HFFc6 (cell line): Measurements from ENCODE around the gene ACSS1. TPM values are rescaled to one million over a fixed set of nuclear protein-coding genes. Genes with fewer than 3 reads are reported as not detected.

Experiments used
- DNase-seq: peaks from one replicate; pipeline ENCODE4 v3.0.0-alpha.2; 2018
- H3K27ac Mint-ChIP-seq: 2 replicates; pipeline ENCODE4 v1.8.0; 2020; ENCODE audit warnings: mild to moderate bottlenecking, mixed read lengths
- H3K27me3 Mint-ChIP-seq: 2 replicates; pipeline ENCODE4 v1.8.0; 2021; ENCODE audit warnings: mild to moderate bottlenecking, moderate library complexity, mixed read lengths; ENCODE audit not compliant: insufficient read depth
- H3K36me3 Mint-ChIP-seq: 2 replicates; pipeline ENCODE4 v1.8.0; 2021; ENCODE audit warnings: low read depth, mixed read lengths
- H3K4me1 Mint-ChIP-seq: 2 replicates; pipeline ENCODE4 v1.8.0; 2020; ENCODE audit warnings: low read depth, mixed read lengths
- H3K4me3 Mint-ChIP-seq: 2 replicates; pipeline ENCODE4 v1.8.0; 2020; ENCODE audit warnings: mild to moderate bottlenecking, moderate library complexity, mixed read lengths
- H3K9me3 Mint-ChIP-seq: 2 replicates; pipeline ENCODE4 v1.8.0; 2020; ENCODE audit warnings: mild to moderate bottlenecking, mixed read lengths
- total RNA-seq, 6 experiments: library from RNA; stranded (reverse); fragmentation: NEBNext Ultra II Directional; extraction: Animal tissue kit (Norgen Biotek cat#: 25700); gene quantifications; 2 replicates in 1 of 6; 3 replicates in 5 of 6; pipeline ENCODE4 v1.2.3, GENCODE V29; 2021
- TF ChIP-seq, protein P1 (sequence below): fragments of 200-600 bp; sonication (generic); IDR thresholded peaks from 2 replicates; pipeline ENCODE4 v1.5.0; 2021; ENCODE audit warnings: antibody characterized with exemption, mild to moderate bottlenecking

The ACSS1 gene
- total RNA-seq, 6 experiments from 2014 or later = 0.80 to 1.4 (median 1.2) TPM

DNA sequence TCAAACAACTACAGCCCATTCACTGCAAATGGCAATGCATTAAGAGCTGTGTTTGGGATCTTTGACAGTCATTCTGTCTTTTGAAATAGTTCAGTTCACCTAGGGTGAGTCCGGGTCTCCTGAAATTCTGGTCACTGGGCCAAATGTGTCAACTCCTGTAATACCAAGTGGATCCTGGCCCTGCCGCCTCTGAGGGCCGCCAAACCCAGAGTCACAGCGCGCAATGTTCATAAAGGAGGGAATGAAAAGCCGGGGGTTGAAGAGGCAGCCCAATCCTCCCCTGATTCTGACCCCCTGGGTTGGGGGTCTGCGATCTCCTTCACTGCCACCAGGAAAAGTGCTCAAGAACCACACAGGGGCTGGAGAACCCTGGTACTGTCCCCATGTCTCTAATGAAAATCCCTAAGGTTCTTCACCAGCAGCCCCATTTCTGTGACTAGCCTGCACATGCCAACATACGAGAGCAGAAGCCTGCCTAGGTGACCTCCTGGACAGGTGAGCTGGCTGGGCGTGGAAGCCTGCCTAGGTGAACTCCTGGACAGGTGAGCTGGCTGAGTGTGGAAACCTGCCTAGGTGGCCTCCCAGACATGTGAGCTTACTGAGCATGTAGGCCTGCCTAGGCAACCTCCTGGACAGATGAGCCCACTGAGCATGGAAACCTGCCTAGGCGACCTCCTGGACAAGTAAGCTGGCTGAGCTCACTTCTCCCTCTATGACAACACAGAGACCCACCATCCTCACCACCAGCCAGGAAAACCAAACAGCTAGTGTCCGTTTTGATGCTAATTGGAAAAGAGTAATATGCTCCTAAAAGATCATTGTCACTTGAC, 49.3 kb downstream of the ACSS1 start:
- no peak for DNase-seq
- Mint-ChIP-seq H3K9me3 (no peaks in the 10 kb centered on the region), H3K4me1 (no peaks in the 10 kb centered on the region), H3K27ac (no peak overlapping the region), H3K4me3 (no peak overlapping the region), H3K36me3 (no peaks in the 10 kb centered on the region), H3K27me3 (peaks cover 5% of the 10 kb centered on the region; the same call in 1 of the 2 replicates)
- TF ChIP-seq, protein P1, sequence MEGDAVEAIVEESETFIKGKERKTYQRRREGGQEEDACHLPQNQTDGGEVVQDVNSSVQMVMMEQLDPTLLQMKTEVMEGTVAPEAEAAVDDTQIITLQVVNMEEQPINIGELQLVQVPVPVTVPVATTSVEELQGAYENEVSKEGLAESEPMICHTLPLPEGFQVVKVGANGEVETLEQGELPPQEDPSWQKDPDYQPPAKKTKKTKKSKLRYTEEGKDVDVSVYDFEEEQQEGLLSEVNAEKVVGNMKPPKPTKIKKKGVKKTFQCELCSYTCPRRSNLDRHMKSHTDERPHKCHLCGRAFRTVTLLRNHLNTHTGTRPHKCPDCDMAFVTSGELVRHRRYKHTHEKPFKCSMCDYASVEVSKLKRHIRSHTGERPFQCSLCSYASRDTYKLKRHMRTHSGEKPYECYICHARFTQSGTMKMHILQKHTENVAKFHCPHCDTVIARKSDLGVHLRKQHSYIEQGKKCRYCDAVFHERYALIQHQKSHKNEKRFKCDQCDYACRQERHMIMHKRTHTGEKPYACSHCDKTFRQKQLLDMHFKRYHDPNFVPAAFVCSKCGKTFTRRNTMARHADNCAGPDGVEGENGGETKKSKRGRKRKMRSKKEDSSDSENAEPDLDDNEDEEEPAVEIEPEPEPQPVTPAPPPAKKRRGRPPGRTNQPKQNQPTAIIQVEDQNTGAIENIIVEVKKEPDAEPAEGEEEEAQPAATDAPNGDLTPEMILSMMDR = no peak

DNA sequence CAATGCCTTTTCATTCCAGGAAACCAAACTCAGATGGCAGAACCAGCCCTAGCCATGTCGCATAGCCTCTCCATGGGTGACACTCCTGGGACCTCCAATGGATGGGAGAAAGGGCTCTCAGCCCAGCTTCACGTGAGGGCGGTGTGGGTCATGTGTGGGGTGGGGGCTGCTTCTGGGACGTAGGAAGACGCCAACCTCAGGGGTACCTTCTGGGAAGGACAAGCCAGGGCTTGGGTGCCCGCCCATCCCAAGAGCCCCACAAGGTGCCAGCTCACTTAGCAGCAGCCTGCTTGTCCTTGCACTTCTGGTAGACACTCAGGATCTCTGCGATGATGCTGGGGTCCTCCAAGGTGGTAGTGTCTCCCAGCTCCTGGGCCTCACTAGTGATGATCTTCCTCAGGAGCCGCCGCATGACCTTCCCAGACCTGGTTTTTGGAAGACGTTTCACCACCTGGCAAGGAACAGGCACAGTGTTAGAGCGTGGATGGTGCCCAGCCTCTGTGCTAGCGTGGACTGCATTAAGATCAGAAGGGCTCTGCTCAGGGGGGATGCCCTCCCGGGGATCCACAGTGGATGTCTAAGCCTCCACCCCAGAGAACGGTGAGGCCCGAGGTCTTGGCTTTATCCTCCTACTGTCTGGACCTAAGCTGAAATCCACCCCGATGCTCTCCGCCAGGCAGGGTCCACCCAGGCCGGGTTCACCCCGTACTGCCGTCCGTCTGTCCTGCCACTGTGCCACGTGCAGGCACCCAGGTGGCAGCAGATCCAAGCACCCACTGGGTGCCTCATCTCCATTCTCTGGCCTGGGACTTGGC, 50.2 kb downstream of the ACSS1 start:
- Mint-ChIP-seq H3K27ac (no peak overlapping the region), H3K4me1 (no peaks in the 10 kb centered on the region), H3K9me3 (no peaks in the 10 kb centered on the region), H3K4me3 (no peak overlapping the region), H3K27me3 (peaks cover 7% of the 10 kb centered on the region), H3K36me3 (no peaks in the 10 kb centered on the region)
- TF ChIP-seq, protein P1 = no peak
- no peak for DNase-seq

GRCh38 chr20:25006431-25007167, 51.3 kb downstream of the ACSS1 start:
- Mint-ChIP-seq H3K9me3 (no peaks in the 10 kb centered on the region), H3K27ac (no peak overlapping the region), H3K27me3 (peaks cover 8% of the 10 kb centered on the region), H3K36me3 (no peaks in the 10 kb centered on the region), H3K4me1 (no peaks in the 10 kb centered on the region), H3K4me3 (no peak overlapping the region)
- TF ChIP-seq, protein P1 = no peak
- no peak for DNase-seq

DNA sequence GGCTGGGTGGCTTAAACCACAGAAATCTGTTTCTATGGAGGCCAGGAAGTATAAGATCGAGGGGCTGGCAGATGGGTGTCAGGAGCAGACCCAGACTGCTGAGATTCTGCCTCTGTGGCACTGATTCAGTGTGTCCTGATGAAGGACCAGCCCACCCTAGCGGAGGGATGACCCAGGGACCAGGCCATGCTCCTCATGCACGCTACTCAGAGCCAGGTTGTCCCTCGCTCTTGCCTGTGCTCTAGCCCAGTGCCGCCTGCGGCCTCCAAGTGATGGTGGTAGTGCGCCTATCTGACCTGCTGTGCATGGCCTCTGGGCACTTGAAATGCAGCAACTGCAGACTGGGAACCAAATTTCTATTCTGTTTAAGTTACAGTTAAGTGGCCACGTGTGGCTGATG, 52.3 kb downstream of the ACSS1 start:
- TF ChIP-seq, protein P1 = no peak
- peaks cover 5% of the 10 kb centered on the region for H3K27me3 Mint-ChIP-seq
- H3K9me3 Mint-ChIP-seq = no peaks in the 10 kb centered on the region
- DNase-seq = no peak
- H3K36me3 Mint-ChIP-seq = no peaks in the 10 kb centered on the region
- peaks cover 2% of the 10 kb centered on the region for H3K4me1 Mint-ChIP-seq
- no peak overlapping the region for H3K27ac Mint-ChIP-seq
- H3K4me3 Mint-ChIP-seq = no peak overlapping the region

GRCh38 chr20:25005220-25005619, 52.7 kb downstream of the ACSS1 start:
- no peak overlapping the region for H3K4me3 Mint-ChIP-seq
- peaks cover 5% of the 10 kb centered on the region for H3K27me3 Mint-ChIP-seq

More at GRCh38 chr20:25005220-25005619, 52.7 kb downstream of the ACSS1 start:
- TF ChIP-seq, protein P1 = no peak
- H3K4me1 Mint-ChIP-seq = peaks cover 6% of the 10 kb centered on the region
- H3K27ac Mint-ChIP-seq = no peak overlapping the region
- no peaks in the 10 kb centered on the region for H3K36me3 Mint-ChIP-seq
- peak; percentile 33 for DNase-seq
- no peaks in the 10 kb centered on the region for H3K9me3 Mint-ChIP-seq
